ENCODE results near the gene KCNJ12.

KCNJ12 gene

DNA sequence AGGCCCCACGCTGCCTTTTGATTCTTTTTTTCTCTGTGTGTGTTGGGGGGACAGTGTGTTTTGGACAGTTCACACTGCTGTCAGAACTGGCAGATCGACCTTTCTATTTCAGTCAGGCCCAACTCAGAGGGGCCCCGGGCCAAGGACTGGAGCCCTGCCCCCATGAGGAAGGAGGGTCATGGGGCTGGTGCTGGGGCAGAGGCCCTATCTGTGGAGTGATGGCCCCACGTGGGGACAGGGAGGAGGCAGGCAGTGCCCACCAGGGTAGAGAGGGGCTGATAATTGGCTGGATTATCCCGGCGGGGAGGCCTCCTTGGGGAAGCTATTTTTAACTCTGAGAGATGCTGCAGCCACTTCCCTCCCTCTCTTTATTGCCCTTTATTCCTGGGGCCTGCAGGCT lies 5.7 kb upstream of the KCNJ12 start:
- no peak for DNase-seq

DNA sequence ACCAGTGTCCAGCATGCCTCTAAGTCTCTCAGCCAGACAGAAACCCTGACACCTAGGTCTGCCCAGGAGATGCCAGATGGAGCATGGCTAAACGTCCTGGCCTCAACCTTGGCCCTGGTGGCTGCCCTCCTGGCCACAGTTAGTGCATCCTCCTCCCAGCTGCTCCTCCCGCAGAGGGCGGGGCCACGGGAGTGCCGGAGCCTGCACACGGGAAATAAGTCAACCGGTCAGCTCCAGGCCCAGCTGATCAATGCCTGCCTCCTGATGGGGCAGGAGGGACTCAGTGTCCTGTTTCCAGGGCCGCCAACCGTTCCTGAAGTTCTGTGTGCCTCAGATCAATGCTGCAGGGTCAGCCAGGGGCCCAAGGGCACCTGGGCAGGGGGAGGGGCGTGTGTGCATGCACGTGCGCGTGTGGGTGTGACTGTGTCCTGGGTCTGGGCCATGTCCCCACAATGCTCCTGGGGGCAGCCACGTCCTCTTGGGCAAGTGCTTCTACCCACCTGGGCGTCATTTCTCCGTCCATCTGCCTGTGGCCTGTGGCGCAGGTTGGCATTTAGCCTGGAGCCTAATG lies 4.6 kb upstream of the KCNJ12 start:
- DNase-seq: no peak

DNA sequence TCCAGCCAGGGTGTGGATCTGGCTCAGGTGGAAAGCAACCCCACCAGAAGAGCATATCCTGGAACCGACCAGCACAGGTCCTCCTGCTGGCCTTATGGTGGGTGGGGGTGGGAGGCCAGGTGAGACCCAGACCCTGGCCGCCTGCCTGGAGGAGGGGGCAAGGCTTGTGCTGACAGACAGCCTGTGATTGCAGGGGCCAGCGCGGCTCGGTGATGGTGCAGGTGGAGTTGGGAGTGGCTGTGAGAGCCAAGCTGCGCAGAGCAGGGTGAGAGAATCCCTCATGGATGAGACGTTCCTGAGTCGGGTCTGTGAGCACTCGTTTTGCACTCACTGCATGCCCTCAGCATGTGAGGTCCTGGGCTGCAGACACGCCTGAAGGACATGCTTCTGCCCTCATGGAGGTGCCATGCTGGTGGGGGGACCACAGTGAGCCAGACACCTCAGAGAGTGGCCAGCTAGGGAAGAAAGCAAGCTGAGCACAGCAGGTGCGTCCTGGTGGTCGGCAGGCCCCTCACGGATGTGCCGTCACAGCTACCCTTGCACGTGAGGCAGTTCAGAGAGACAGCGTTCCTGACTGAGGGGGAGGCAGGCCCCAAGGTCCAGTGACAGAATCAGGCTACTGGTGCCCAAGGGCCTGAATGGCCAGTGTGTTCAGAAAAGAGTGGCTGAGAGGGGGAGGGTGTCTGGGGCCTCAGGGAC lies 3.8 kb upstream of the KCNJ12 start:
- DNase-seq: no peak

DNA sequence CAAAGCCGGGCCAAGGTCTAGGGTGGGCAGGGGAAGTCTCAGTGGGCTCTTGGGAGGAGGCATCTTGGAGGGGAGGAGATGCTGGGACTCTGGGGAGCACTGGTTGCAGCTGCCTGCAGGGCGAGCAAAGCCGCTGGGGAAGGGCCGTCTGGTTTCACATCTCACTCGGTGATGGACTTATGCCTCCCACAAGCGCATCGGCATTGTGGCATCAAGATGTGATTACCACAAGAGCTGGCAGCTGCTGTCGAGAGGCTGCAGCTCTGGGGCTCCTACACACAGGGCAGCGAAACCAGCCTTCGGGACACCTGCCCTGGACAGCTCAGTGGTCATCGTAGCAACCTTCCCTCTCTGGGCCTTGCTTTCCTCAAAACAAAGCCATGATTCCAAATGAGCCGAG lies 3.1 kb upstream of the KCNJ12 start:
- DNase-seq: no peak

DNA sequence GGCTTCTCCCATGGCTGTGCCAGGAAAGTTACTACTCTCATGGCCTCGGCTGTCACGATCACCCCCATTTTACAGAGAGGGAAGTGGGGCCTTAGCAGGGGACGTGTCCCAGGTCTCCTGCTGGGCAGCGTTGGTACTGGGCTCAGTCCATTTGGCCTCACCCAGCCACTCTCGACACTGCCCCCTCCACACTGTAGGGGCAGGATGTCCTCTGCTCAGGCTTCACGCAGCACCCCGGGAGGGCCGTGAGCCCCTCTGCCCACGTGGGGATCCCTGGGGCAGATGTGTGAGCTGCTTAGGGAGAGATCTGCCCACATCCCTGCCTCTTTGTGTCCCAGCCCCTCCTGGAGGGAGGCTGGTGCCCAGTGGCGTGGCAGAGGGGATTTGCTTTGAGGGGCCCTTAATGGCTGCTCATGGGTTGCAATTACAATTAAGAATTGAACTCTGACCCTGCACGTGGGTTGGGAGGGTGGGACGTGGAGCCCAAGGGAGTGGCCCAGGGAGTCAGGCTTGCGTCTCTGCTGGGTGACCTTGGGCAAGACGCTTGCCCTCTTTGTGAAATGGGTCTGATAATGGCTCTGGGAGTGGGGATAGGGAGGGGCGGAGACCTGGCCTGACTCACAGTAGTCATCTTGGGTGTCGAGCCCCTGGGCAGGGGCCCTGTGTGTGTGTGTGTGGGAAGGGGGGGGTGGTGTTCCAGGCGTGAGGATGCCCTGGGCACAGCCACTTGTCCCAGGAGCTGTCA lies 2.3 kb upstream of the KCNJ12 start:
- no peak for DNase-seq

DNA sequence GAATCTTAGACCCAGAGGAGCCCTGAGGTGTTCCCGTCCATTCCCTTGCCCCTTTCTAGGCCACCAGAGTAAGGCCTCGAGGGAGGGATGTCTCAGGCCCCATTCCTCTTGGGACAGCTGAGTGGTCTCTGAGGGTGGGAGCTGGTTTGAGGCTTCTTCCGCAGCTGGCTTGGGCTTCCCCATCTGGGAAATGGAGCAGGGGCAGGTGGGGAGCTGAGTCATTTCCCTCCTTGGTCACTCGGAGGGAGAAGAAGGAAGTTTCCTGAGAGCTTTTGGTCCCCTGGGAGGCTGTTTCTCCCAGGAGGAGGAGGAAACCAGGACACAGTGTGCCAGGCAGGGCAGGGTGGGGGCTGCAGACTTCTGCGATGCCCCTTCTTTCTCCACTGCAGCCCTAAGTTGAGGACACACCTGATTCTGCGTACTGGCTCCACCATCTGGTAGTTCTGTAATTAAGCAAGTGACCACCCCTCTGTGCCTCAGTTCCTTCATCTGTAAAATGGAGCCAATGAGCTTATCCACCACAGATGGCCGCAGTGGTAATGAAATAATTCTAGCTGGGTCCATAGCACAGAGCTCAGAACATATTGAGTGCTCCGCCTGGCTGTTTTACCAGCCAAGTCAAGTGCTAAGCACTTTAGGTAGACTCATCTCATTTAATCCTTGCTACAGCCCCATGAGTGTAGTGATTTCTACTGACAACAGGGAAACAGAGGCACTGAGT lies 1.6 kb upstream of the KCNJ12 start:
- no peak for DNase-seq

DNA sequence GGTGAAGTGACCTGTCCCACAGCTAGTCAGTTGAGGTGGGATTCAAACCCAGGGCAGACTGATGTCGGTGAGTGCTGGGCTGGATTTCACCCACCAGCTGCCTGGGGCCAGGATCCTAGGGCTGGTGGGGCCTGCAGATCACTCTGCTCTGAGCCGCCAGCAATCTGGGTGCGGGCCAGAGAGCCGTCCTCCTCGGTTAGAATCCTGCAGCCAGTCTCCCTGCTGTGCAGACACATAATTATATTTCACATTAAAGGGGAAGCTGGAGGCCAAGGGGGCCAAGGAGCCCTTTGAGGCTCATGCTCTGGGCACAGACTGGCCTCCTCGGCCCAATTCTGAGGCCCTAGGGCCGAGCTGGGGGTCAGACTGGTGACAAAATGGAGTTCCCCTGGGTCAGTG lies 996 bp upstream of the KCNJ12 start:
- DNase-seq: no peak

DNA sequence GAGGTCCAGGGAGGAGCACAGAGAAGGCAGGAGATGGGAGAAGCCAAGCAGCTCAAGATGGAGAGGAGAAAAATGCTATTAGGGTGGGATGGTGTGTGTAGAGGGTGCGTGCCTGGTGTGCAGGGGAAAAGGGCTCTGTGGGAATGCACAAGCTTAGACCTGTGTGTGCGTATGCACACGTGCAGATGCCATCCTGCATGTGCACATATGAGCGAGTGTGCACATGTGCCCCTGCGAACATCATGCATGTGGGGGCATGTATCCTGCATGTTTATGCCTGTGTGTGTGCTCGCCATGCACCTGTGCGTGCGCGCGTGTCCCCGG lies 438 bp upstream of the KCNJ12 start:
- no peak for DNase-seq

DNA sequence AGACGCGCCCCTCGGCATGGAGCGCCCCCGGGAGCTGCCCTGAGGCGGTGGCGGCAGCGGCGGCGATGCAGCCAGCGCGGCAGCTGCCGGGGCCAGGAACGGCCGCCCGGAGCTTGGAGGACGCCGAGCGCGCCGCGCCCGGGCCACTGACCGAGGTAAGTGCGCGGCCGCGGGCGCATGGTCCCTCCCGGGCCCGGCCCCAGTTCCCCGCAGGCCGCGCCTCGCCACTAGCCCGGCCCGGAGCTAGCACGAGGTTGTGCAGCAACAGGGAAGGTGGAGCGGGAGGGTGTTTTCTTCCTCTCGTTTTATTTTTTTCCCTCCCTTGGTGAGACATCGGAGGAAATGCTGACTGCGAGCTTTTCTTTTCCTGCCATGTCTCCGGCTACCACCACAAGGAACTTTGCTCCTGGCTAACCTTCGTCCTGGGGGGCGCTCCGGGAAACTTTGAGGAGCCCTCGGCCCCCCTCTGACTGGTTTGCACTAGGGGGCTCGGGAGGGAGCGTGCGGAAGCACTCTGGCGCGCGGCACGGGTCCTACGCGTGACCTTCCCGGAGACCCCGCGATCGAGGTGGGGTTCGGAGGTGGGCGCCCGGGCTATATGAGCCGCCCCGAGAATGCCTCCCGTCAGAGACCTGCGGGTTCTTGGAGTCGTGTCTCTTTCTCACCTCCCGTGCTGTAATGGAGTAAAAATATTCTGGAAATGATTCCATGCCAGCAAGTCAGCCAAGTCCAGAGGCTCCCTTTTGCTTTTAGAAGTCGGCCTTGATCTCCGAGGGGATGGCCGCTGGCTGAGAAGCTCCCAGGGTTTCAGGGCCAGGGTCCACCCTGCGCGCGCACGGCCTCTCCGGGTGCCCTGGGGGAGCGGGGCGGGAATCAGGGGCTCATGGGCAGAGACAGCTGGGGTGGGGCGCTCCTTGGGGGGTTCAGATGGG lies 868 bp downstream of the KCNJ12 start:
- DNase-seq: no peak

DNA sequence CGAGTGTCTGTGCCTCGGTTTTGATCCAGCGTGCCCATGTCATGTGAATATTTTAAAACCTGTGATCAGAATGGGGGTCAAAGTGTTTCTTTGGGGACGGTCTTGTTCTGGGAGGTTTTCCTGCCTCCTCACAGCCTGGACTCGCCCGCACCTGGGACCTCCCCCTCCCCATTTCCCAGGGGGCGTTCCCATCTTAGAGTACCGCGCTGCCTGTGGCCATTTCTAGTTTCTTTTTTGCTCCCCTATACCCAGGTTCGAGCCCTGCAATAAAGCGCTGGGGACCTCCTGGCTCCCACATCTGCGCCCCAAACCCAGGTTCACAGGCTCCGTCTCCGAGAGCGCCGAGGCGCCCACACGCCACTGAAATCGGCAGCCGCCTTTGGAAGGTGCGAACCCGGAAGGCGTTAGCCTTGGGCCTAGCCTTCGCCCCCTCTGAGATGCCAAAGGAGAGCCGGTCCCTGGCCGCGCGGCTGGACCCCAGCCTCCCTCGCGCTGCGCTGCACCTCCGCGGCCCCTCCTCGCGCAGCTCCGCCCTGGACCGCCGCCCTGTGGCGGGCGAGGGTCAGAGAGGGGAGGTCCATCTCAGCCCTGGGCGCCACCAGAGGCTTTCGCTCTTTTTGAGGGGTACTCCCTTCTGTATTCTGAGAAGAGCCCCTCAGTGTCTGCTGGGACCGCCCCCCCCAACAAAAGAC lies 1.7 kb downstream of the KCNJ12 start:
- no peak for DNase-seq

DNA sequence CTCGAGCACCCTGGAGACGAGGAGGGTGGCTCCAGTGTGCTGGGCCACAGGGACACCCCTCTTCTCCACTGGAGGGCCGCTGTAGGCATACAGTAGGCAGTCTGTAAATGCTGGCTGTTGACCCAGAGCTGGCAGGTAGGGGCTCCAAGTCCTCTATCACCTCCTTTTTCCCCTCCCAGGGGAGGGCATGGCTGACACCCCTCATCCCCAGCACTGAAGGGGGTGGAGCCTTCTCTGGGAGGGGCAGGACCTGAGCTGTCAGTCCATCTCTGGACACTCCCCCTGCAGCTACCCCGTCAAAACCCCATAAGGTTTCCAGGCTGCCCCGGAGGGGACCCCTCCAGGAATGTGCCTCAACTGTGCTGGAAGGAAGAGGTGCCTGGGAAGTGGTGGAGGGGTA lies 2.4 kb downstream of the KCNJ12 start:
- DNase-seq: no peak

DNA sequence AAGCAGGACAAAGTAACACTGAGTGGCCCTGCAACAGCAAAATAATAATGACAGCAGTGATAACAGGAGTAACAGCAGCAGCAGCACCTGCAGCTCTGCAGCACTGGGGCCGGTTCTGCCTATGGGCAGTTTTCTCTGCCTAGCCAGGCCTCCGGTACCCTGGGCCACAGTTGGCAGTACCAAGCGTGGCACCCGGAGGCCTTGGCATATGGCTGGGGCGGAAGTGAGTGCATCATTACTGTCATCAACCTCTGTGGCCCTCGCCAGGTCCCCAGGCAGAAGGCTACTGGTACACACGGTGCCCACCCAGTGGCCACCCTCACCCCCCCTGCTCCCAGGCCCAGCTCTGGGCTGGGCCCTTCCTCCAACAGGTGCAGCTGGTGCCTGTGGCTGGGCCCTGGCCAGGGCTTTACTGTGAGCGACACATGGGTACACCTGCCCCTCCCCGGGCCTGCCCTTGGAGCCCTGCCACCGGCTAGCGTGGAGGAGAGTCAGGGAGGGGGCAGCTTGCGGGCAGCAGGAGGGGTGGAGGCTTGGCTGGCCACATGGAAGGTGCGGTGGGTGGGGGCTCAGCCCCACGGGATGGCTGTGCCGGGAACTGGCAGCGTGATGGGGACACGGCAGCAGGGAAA lies 3.0 kb downstream of the KCNJ12 start:
- no peak for DNase-seq

DNA sequence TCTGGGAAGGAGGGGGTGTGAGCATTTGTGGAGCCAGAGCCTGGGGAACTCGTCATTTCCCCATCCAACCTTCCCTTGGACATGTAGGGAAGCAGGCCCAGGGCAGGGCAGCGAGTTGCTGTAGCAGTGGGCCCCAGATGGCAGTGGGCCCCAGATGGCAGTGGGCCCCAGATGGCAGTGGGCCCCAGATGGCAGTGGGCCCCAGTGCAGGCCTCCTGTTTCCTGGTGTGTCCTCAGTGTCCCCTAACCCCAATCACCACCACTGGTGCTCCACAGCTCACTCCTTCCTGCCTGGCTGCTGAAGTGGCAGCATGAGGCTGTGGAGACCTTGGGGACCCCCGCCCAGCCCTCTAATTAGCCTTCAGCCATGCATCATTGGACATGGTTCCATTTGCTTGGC lies 4.5 kb downstream of the KCNJ12 start:
- no peak for DNase-seq

DNA sequence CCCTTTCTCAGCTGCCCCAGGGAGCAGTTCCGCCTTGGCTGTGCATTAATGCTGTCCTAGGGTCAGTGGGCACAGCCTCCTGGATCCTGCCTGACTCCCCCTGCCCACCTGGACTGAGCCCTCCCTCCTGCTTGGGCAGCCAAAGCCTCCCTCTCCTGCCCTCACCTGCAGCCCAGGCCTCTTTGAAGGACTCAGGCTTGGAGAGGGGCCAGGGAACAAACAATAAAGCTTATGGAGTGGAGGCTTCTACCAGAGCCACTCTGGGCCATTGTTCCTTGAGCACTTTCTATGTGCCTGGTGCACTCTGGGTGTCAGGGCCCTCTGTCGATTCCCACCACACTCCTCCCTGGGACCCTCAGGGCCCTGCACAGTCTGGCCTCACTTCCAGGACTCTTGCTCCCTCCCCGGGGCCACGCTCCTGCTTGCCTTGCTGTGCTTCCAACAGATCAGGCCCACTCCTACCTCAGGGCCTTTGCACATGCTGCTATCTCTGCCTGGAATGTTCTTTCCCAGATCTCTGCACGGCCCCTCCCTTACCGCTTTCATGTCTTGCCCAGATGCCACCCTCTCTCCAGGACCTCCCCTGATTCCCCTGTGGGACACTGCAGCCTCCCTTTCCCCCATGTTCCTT lies 5.0 kb downstream of the KCNJ12 start:
- no peak for DNase-seq

DNA sequence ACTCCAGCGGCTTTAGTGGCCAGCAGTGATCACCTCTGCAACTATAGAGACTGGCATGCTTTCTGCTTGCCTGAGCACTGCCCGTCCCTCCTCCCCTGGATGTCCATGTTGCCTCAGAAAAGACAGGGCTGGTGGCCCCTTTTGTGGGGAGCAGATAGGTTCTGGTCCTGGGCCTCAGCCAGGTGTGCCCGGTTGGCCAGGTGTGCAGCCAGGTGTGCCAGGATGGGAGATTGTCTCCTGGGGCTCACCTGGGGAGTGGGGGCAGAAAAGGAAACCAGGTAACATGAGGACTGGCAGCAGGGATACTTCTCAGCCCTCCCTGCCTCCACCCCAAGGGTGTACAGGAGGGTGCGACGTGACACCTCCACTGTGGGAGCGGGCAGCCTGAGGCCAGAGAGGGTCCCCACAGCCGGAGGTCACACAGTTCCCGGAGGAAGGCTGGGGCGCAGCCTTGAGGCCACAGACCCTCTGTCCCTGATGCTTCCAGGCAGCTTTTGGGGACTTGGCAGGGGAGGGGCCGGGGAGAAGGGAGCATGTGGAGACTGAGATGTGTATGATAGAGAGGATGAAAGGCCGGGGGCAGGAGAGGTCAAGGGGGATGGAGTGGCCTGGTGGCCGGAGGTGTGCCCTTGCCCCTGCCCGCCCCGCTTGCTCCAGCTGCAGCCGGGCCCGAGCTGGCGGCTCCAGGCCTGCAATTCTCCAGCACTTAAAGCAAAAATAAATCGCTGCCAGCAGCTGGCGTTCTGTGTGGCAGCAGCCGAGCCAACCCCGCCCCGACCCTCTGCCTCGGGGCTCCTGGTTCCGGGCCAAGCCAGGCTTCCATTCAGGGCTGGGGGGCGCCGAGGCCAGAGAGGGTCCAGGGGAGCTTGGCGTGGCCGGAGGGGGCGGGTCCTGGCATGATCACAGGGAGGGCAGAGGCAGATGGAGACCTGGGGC lies 6.7 kb downstream of the KCNJ12 start:
- DNase-seq: no peak

DNA sequence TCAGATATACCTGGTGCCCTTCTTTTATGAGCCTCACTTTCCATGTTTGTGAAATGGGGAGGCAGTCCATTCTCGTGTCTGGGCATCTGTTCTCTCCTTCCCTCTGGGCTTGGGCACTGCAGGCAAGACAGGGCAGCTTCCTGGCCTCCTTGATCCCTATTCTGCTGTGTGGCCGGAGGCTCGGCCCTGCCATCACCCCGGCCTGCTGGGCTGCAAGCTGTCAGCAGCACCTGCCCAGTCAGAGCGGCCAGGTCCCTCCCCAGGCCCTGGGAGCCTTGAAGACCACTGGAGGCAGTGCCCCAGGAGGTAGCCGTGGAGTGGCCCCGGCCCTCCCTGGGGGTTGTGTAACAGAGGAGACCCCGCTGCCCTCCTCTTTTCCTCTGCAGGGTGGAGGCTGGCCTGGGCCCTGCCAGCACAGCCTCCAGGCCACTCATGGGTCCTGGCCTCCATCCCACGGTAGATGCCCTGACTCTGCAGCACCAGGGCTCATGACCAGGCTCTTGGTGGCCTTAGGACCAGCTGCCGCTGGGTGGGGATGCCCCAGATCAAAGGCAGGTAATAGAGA lies 9.2 kb downstream of the KCNJ12 start:
- no peak for DNase-seq

DNA sequence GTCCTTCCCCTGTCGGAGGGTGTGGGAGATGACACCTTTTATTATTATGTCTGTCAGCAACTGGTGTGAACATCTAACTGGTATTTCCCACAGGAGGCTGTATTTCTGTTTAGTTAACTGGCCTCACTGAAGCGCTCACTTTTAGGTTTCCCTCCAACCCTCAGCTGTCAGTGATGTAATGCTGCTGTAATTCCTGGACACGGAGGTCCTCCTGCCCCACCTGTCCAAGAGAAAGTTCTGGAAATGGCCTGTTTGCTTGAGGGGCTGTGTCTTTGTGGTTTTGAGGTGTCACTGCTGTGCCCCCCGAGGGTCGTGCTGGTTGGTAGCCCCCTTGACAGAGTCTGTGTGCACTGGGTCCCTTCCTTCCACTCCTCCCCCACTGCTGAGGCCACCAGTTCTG lies 11.5 kb downstream of the KCNJ12 start:
- DNase-seq: no peak

DNA sequence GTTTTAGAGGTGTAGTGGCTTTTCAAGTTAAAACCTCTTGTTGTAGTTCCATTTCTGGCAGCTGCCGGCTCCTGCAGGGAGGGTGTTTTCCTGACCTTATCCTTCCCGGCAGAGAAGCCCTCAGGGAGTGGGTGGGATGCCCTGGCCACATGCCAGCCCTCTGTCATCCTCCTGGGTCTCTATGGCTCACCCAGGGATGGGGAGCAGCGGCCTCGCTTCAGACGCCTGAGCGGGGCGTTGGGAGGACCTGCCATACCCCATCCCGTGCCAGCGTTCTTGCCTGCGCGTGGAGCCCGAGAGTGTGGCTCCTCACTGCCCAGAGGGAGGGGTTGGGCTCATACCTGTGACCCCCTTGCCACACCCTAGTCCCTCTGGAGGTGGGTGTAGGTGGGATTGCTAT lies 11.9 kb downstream of the KCNJ12 start:
- DNase-seq: no peak

DNA sequence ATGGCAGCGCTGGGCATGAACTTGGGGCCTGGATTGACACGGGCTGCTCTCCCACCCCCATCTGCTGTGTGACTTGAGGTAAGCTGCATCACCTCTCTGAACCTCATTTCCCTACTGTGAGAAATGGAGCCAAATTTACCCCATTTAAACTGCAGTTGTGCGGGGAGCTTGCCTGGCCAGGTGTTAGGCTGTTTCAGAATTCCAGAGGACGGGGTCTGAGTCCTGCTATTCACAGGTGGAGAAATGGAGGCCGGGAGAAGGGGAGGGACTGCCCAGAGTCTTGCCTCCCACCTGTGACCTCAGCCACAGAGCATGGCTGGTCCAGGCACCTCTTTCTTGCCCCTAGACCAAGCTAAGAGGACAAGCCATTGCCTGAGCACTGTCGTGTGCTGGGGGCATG lies 12.8 kb downstream of the KCNJ12 start:
- no peak for DNase-seq

DNA sequence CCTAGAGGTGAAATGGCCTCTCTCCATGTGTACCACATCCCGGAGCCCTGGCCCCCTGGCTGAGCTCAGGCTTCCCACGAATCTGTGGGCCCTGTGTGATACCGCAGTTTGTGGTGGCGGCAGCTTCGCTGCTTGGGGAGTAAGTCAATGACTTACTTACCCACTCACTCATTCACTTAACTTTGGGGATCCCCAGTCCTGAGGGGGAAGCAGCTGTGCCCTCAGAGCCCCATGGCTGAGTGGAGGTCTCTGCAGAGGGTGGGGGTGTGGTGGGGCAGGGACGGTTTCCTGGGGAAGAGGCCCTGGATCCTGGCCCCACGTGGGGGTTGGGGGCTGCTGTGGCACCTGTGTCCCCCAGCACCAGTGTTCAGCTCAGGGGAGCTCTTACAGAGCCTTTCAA lies 13.2 kb downstream of the KCNJ12 start:
- no peak for DNase-seq

Data from stimulated activated CD8-positive, alpha-beta memory T cell treated with anti-CD3 and anti-CD28 coated beads, Interleukin-4, amount 100 ng/mL, for 48 hours (primary cell).